ENCODE data around the gene CCDC7. TPM values are rescaled to one million over a fixed set of nuclear protein-coding genes. Genes with fewer than 3 reads are reported as not detected.

Gene CCDC7
- total RNA-seq, 1 experiment from 2014 or later: 6.0 TPM

- H3K9me3 ChIP-seq (ENCODE audit: control insufficient read depth, insufficient read depth, low read depth, low read length): peaks cover 7% of the 10 kb centered on the region; the same call in 1 of the 2 replicates
- no peak overlapping the region for H3K4me3 ChIP-seq (ENCODE audit: low read depth in 2 of 2, low read length in 2 of 2)
- CTCF ChIA-PET: no interaction called here
- H3K27me3 ChIP-seq (ENCODE audit: control insufficient read depth, insufficient read depth, low read length): no peaks in the 10 kb centered on the region
- H3K36me3 ChIP-seq (ENCODE audit: control insufficient read depth, insufficient read depth, low read length): no peaks in the 10 kb centered on the region
- ATAC-seq (no peak), DNase-seq (ENCODE audit: low read depth, low spot score) (no peak)
- intact Hi-C loops (cut with micrococcal nuclease; ENCODE audit: unreplicated experiment): no loop called here
- in situ Hi-C loops (cut with HindIII; ENCODE audit: low pct_unique_long_range_greater_than_20kb, low sequenced_read_pairs): no loop called here
- BruUV-seq (replicated peaks): no TSS peak
- POLR2A ChIA-PET: no interaction called here
- no peak overlapping the region for H3K27ac ChIP-seq (ENCODE audit: low read length)
- H3K4me1 ChIP-seq (ENCODE audit: control insufficient read depth, insufficient read depth, low read length): no peaks in the 10 kb centered on the region
- TF ChIP-seq REST (IDR thresholded peaks at IDR 0.05; ENCODE audit: insufficient read depth in 1 of 2, low read depth in 2 of 2, low read length in 1 of 2) (no peak), POLR2AphosphoS5 (IDR thresholded peaks at IDR 0.05; ENCODE audit: low read depth, low read length) (no peak), CTCF (IDR thresholded peaks at IDR 0.05) (no peak), TCF7L2 (IDR thresholded peaks at IDR 0.05; ENCODE audit: low read depth, low read length) (no peak), SIN3A (IDR thresholded peaks at IDR 0.05; ENCODE audit: borderline replicate concordance, insufficient read depth, low read depth, low read length) (no peak)
Observed at GRCh38 chr10:32426186-32426585, 19.8 kb upstream of the CCDC7 start.

GRCh38 chr10:32433542-32433941 lies 12.4 kb upstream of the CCDC7 start:
- DNase-seq (ENCODE audit: low read depth, low spot score): no peak

More at GRCh38 chr10:32433542-32433941, 12.4 kb upstream of the CCDC7 start:
- ChIA-PET POLR2A (no interaction called here), CTCF (no interaction called here)
- H3K27me3 ChIP-seq (ENCODE audit: control insufficient read depth, insufficient read depth, low read length): no peaks in the 10 kb centered on the region
- no peak for TF ChIP-seq POLR2AphosphoS5 (IDR thresholded peaks at IDR 0.05; ENCODE audit: low read depth, low read length)
- TF ChIP-seq TCF7L2 (IDR thresholded peaks at IDR 0.05; ENCODE audit: low read depth, low read length): no peak
- no peak for TF ChIP-seq SIN3A (IDR thresholded peaks at IDR 0.05; ENCODE audit: borderline replicate concordance, insufficient read depth, low read depth, low read length)
- no peak for TF ChIP-seq REST (IDR thresholded peaks at IDR 0.05; ENCODE audit: insufficient read depth in 1 of 2, low read depth in 2 of 2, low read length in 1 of 2)
- no peak for TF ChIP-seq CTCF (IDR thresholded peaks at IDR 0.05)
- no peaks in the 10 kb centered on the region for H3K9me3 ChIP-seq (ENCODE audit: control insufficient read depth, insufficient read depth, low read depth, low read length)
- intact Hi-C loops (cut with micrococcal nuclease; ENCODE audit: unreplicated experiment): no loop called here
- in situ Hi-C loops (cut with HindIII; ENCODE audit: low pct_unique_long_range_greater_than_20kb, low sequenced_read_pairs): no loop called here
- H3K4me1 ChIP-seq (ENCODE audit: control insufficient read depth, insufficient read depth, low read length): no peaks in the 10 kb centered on the region
- H3K4me3 ChIP-seq (ENCODE audit: low read depth in 2 of 2, low read length in 2 of 2): no peak overlapping the region
- ATAC-seq: no peak
- no peaks in the 10 kb centered on the region for H3K36me3 ChIP-seq (ENCODE audit: control insufficient read depth, insufficient read depth, low read length)
- BruUV-seq (replicated peaks): no TSS peak
- H3K27ac ChIP-seq (ENCODE audit: low read length): no peak overlapping the region
